GM18511 (cell line): ENCODE data around the gene LIN28A.

Experiments used
- ATAC-seq: cut with Tn5 transposase; IDR thresholded peaks from one replicate; pipeline ENCODE4 v1.9.1; 2021; ENCODE audit warnings: mild to moderate bottlenecking, moderate library complexity; ENCODE audit not compliant: unreplicated experiment

The LIN28A gene

GRCh38 chr1:26431979-26432695, 21.5 kb downstream of the LIN28A start, which contains the start of gene DHDDS:
Gene DHDDS (plus strand): TSS chr1:26432321. CDS start chr1:26432946, 625 bp downstream.
- peak; percentile 95 for ATAC-seq

GRCh38 chr1:26432793-26433192, 22.2 kb downstream of the LIN28A start:
- no peak for ATAC-seq

- ATAC-seq = no peak
Observed at GRCh38 chr1:26434161-26434752, 23.6 kb downstream of the LIN28A start.

GRCh38 chr1:26438041-26438440, 27.4 kb downstream of the LIN28A start:
- ATAC-seq = no peak

GRCh38 chr1:26440259-26440658, 29.6 kb downstream of the LIN28A start:
- no peak for ATAC-seq

- no peak for ATAC-seq
Observed at GRCh38 chr1:26449868-26450267, 39.3 kb downstream of the LIN28A start.

- ATAC-seq = no peak
Observed at GRCh38 chr1:26450908-26451307, 40.3 kb downstream of the LIN28A start.

GRCh38 chr1:26452459-26453183, 42.0 kb downstream of the LIN28A start:
- no peak for ATAC-seq

- no peak for ATAC-seq
Observed at GRCh38 chr1:26459148-26459547, 48.5 kb downstream of the LIN28A start.

- ATAC-seq = no peak
Observed at GRCh38 chr1:26459573-26460031, 49.0 kb downstream of the LIN28A start.

GRCh38 chr1:26468911-26469310, 58.3 kb downstream of the LIN28A start:
- ATAC-seq = no peak

- no peak for ATAC-seq
Observed at GRCh38 chr1:26469558-26469957, 58.9 kb downstream of the LIN28A start.

- ATAC-seq = no peak
Observed at GRCh38 chr1:26470878-26471497, 60.4 kb downstream of the LIN28A start.

GRCh38 chr1:26471498-26472319, 61.1 kb downstream of the LIN28A start:
- peak; percentile 15 for ATAC-seq

GRCh38 chr1:26472320-26472900, 61.8 kb downstream of the LIN28A start, which contains the start of gene HMGN2:
Gene HMGN2 (plus strand): TSS chr1:26472440. CDS start chr1:26472613, 173 bp downstream.
- ATAC-seq = peak; percentile 61

- peak; percentile 80 for ATAC-seq
Observed at GRCh38 chr1:26472901-26473845, 62.6 kb downstream of the LIN28A start.

- ATAC-seq = no peak
Observed at GRCh38 chr1:26474818-26475217, 64.2 kb downstream of the LIN28A start.

- no peak for ATAC-seq
Observed at GRCh38 chr1:26475989-26476388, 65.4 kb downstream of the LIN28A start.

GRCh38 chr1:26476958-26477357, 66.3 kb downstream of the LIN28A start:
- no peak for ATAC-seq
